Peyer's patch (tissue), 4 donors: Measurements from ENCODE around the gene DCUN1D1.

Experiments
- CTCF ChIP-seq, 6 experiments: fragments of 450-650 bp in 4 of 6; fragments of 200-600 bp in 2 of 6; sonication (generic) in 1 of 6; IDR thresholded peaks; one replicate each; pipeline ENCODE4 v1.5.1; 2017 to 2019; ENCODE audit warnings: antibody characterized with exemption in 6 of 6, mild to moderate bottlenecking in 3 of 6, moderate library complexity in 1 of 6
- POLR2A ChIP-seq, 2 donors: fragments of 450-650 bp; IDR thresholded peaks; one replicate each; pipeline ENCODE4 v1.5.1; 2017; ENCODE audit warnings: antibody characterized with exemption in 2 of 2, mild to moderate bottlenecking in 2 of 2, moderate library complexity in 2 of 2

- TF ChIP-seq CTCF (IDR thresholded peaks at IDR 0.05) (no peak), POLR2A (IDR thresholded peaks at IDR 0.05) (no peak)
These were observed 54.4 kb downstream of the DCUN1D1 start for GRCh38 chr3:182925944-182926337.
